ENCODE results near the gene DDOST. TPM values are rescaled to one million over a fixed set of nuclear protein-coding genes. Genes with fewer than 3 reads are reported as not detected.
A peak's percentile ranks its signal among the peaks of the same experiment; 100 is the strongest.

DDOST gene
- total and polyA plus RNA-seq, 9 donors, result 114 to 169 (median 142) TPM

GRCh38 chr1:20704390-20705202 is 43.4 kb upstream of the DDOST start:
- H3K27me3 ChIP-seq (ENCODE audit: control insufficient read depth, insufficient read depth, low read length), result no peaks in the 10 kb centered on the region
- whole genome bisulfite sequencing (ENCODE audit: insufficient coverage), result 92% methylated on average over 39 of the region's 41 CpGs
- H3K4me3 ChIP-seq (ENCODE audit: low read length), result no peak overlapping the region
- H3K27ac ChIP-seq (ENCODE audit: low read length), result no peak overlapping the region
- no peak for DNase-seq
- no peaks in the 10 kb centered on the region for H3K36me3 ChIP-seq (ENCODE audit: control insufficient read depth, insufficient read depth, low read length)
- peaks cover 13% of the 10 kb centered on the region for H3K4me1 ChIP-seq (ENCODE audit: control insufficient read depth, insufficient read depth, low read length)
- no peaks in the 10 kb centered on the region for H3K9me3 ChIP-seq (replicated peaks; ENCODE audit: control insufficient read depth, low read depth, low read length)

GRCh38 chr1:20703124-20703756 is 42.1 kb upstream of the DDOST start:
- 88% methylated on average over 2 of the region's 4 CpGs for WGBS (ENCODE audit: insufficient coverage)
- Histone ChIP-seq H3K9me3 (replicated peaks; ENCODE audit: control insufficient read depth, low read depth, low read length) (no peaks in the 10 kb centered on the region), H3K36me3 (ENCODE audit: control insufficient read depth, insufficient read depth, low read length) (no peaks in the 10 kb centered on the region), H3K27me3 (ENCODE audit: control insufficient read depth, insufficient read depth, low read length) (no peaks in the 10 kb centered on the region), H3K4me1 (ENCODE audit: control insufficient read depth, insufficient read depth, low read length) (peaks cover 24% of the 10 kb centered on the region), H3K4me3 (ENCODE audit: low read length) (no peak overlapping the region), H3K27ac (ENCODE audit: low read length) (no peak overlapping the region)
- DNase-seq, result no peak

GRCh38 chr1:20702416-20702815 is 41.2 kb upstream of the DDOST start:
- whole genome bisulfite sequencing (ENCODE audit: insufficient coverage), result no CpG with 5 or more reads among the region's 1 CpG
- H3K4me3 ChIP-seq (ENCODE audit: low read length), result no peak overlapping the region
- H3K27ac ChIP-seq (ENCODE audit: low read length), result no peak overlapping the region
- no peak for DNase-seq
- peaks cover 28% of the 10 kb centered on the region for H3K4me1 ChIP-seq (ENCODE audit: control insufficient read depth, insufficient read depth, low read length)
- H3K27me3 ChIP-seq (ENCODE audit: control insufficient read depth, insufficient read depth, low read length), result no peaks in the 10 kb centered on the region
- H3K9me3 ChIP-seq (replicated peaks; ENCODE audit: control insufficient read depth, low read depth, low read length), result no peaks in the 10 kb centered on the region
- H3K36me3 ChIP-seq (ENCODE audit: control insufficient read depth, insufficient read depth, low read length), result no peaks in the 10 kb centered on the region

- no peak overlapping the region for H3K27ac ChIP-seq (ENCODE audit: low read length)
- H3K27me3 ChIP-seq (ENCODE audit: control insufficient read depth, insufficient read depth, low read length), result no peaks in the 10 kb centered on the region
- no peak for DNase-seq
- no peak overlapping the region for H3K4me3 ChIP-seq (ENCODE audit: low read length)
- no peaks in the 10 kb centered on the region for H3K36me3 ChIP-seq (ENCODE audit: control insufficient read depth, insufficient read depth, low read length)
- no peaks in the 10 kb centered on the region for H3K9me3 ChIP-seq (replicated peaks; ENCODE audit: control insufficient read depth, low read depth, low read length)
- WGBS (ENCODE audit: insufficient coverage), result 87% methylated on average over 4 of the region's 5 CpGs
- peaks cover 32% of the 10 kb centered on the region for H3K4me1 ChIP-seq (ENCODE audit: control insufficient read depth, insufficient read depth, low read length)
These were observed 40.7 kb upstream of the DDOST start for GRCh38 chr1:20701847-20702246.

GRCh38 chr1:20701446-20701845 is 40.3 kb upstream of the DDOST start:
- no peak for DNase-seq
- peaks cover 34% of the 10 kb centered on the region for H3K4me1 ChIP-seq (ENCODE audit: control insufficient read depth, insufficient read depth, low read length)
- WGBS (ENCODE audit: insufficient coverage), result 80% methylated on average over 9 of the region's 9 CpGs
- no peaks in the 10 kb centered on the region for H3K9me3 ChIP-seq (replicated peaks; ENCODE audit: control insufficient read depth, low read depth, low read length)
- H3K27ac ChIP-seq (ENCODE audit: low read length), result no peak overlapping the region
- no peaks in the 10 kb centered on the region for H3K36me3 ChIP-seq (ENCODE audit: control insufficient read depth, insufficient read depth, low read length)
- H3K4me3 ChIP-seq (ENCODE audit: low read length), result no peak overlapping the region
- H3K27me3 ChIP-seq (ENCODE audit: control insufficient read depth, insufficient read depth, low read length), result no peaks in the 10 kb centered on the region

GRCh38 chr1:20700636-20701215 is 39.6 kb upstream of the DDOST start:
- Histone ChIP-seq H3K4me1 (ENCODE audit: control insufficient read depth, insufficient read depth, low read length) (peaks cover 38% of the 10 kb centered on the region), H3K27ac (ENCODE audit: low read length) (no peak overlapping the region), H3K9me3 (replicated peaks; ENCODE audit: control insufficient read depth, low read depth, low read length) (no peaks in the 10 kb centered on the region), H3K36me3 (ENCODE audit: control insufficient read depth, insufficient read depth, low read length) (no peaks in the 10 kb centered on the region), H3K4me3 (ENCODE audit: low read length) (no peak overlapping the region), H3K27me3 (ENCODE audit: control insufficient read depth, insufficient read depth, low read length) (no peaks in the 10 kb centered on the region)
- WGBS (ENCODE audit: insufficient coverage), result 71% methylated on average over 13 of the region's 17 CpGs
- DNase-seq, result no peak

GRCh38 chr1:20699558-20699957 is 38.4 kb upstream of the DDOST start:
- H3K27ac ChIP-seq (ENCODE audit: low read length), result peak overlapping the region; percentile 47
- no peak overlapping the region for H3K4me3 ChIP-seq (ENCODE audit: low read length)
- 82% methylated on average over 8 of the region's 9 CpGs for WGBS (ENCODE audit: insufficient coverage)
- DNase-seq, result peak; percentile 83
- no peaks in the 10 kb centered on the region for H3K27me3 ChIP-seq (ENCODE audit: control insufficient read depth, insufficient read depth, low read length)
- no peaks in the 10 kb centered on the region for H3K36me3 ChIP-seq (ENCODE audit: control insufficient read depth, insufficient read depth, low read length)
- peaks cover 38% of the 10 kb centered on the region for H3K4me1 ChIP-seq (ENCODE audit: control insufficient read depth, insufficient read depth, low read length)
- no peaks in the 10 kb centered on the region for H3K9me3 ChIP-seq (replicated peaks; ENCODE audit: control insufficient read depth, low read depth, low read length)

- no peaks in the 10 kb centered on the region for H3K36me3 ChIP-seq (ENCODE audit: control insufficient read depth, insufficient read depth, low read length)
- H3K27me3 ChIP-seq (ENCODE audit: control insufficient read depth, insufficient read depth, low read length), result no peaks in the 10 kb centered on the region
- DNase-seq, result no peak
- H3K27ac ChIP-seq (ENCODE audit: low read length), result no peak overlapping the region
- H3K4me3 ChIP-seq (ENCODE audit: low read length), result no peak overlapping the region
- H3K4me1 ChIP-seq (ENCODE audit: control insufficient read depth, insufficient read depth, low read length), result peaks cover 38% of the 10 kb centered on the region
- no peaks in the 10 kb centered on the region for H3K9me3 ChIP-seq (replicated peaks; ENCODE audit: control insufficient read depth, low read depth, low read length)
- 84% methylated on average over 9 of the region's 18 CpGs for WGBS (ENCODE audit: insufficient coverage)
These were observed 37.2 kb upstream of the DDOST start for GRCh38 chr1:20698195-20698910.

GRCh38 chr1:20697563-20697962 is 36.4 kb upstream of the DDOST start:
- WGBS (ENCODE audit: insufficient coverage), result 71% methylated on average over 10 of the region's 12 CpGs
- H3K4me3 ChIP-seq (ENCODE audit: low read length), result no peak overlapping the region
- DNase-seq, result no peak
- H3K4me1 ChIP-seq (ENCODE audit: control insufficient read depth, insufficient read depth, low read length), result peaks cover 38% of the 10 kb centered on the region
- H3K27ac ChIP-seq (ENCODE audit: low read length), result no peak overlapping the region
- no peaks in the 10 kb centered on the region for H3K27me3 ChIP-seq (ENCODE audit: control insufficient read depth, insufficient read depth, low read length)
- no peaks in the 10 kb centered on the region for H3K36me3 ChIP-seq (ENCODE audit: control insufficient read depth, insufficient read depth, low read length)
- H3K9me3 ChIP-seq (replicated peaks; ENCODE audit: control insufficient read depth, low read depth, low read length), result no peaks in the 10 kb centered on the region
